IMR-90 (cell line): ENCODE measurements around the gene CASK. TPM values are rescaled to one million over a fixed set of nuclear protein-coding genes. Genes with fewer than 3 reads are reported as not detected.

Experiments
- ATAC-seq: fragments of 200-7000 bp; cut with Tn5 transposase; 2 replicates; pipeline ENCODE4 v1.9.1; 2020; ENCODE audit warnings: low read depth, mild to moderate bottlenecking, moderate library complexity
- BruUV-seq: library from RNA; stranded (reverse); fragments of 400-500 nt; replicated peaks from 2 replicates; lab custom pipeline; 2021; lab: Mats Ljungman, UMichigan
- CTCF ChIA-PET: fragments of 300-600 bp; formaldehyde crosslinking; extraction: SDS; loops from one replicate; lab custom pipeline; 2021; ENCODE audit warnings: antibody characterized with exemption; lab: Yijun Ruan, JAX
- POLR2A ChIA-PET: fragments of 300-600 bp; sonication (Branson Sonifier 250); formaldehyde crosslinking; loops from one replicate; lab custom pipeline; 2022; ENCODE audit warnings: antibody characterized with exemption; ENCODE audit not compliant: unreplicated experiment; lab: Charles Lee
- DNase-seq: peaks from one replicate; pipeline ENCODE4 v3.0.0; 2013
- H2AFZ ChIP-seq: replicated peaks from 2 replicates; pipeline ENCODE3; 2013; ENCODE audit warnings: low read length, mild to moderate bottlenecking; ENCODE audit not compliant: poor library complexity
- H2AK5ac ChIP-seq: 2 replicates; pipeline ENCODE4 v1.6.1; 2013; ENCODE audit warnings: low read depth, low read length, inconsistent platforms
- H2AK9ac ChIP-seq: replicated peaks from 2 replicates; pipeline ENCODE3; 2013; ENCODE audit warnings: mild to moderate bottlenecking, low read depth, low read length, moderate library complexity; ENCODE audit not compliant: poor library complexity
- H2BK120ac ChIP-seq: 2 replicates; pipeline ENCODE4 v1.6.1; 2013; ENCODE audit warnings: low read depth, low read length, inconsistent platforms
- H2BK15ac ChIP-seq: 3 replicates; pipeline ENCODE4 v1.6.1; 2013; ENCODE audit warnings: low read depth, low read length, inconsistent platforms
- H2BK20ac ChIP-seq: 2 replicates; pipeline ENCODE4 v1.6.1; 2013; ENCODE audit warnings: low read depth, mild to moderate bottlenecking, inconsistent platforms, low read length, moderate library complexity
- H2BK5ac ChIP-seq: 2 replicates; pipeline ENCODE4 v1.6.1; 2013; ENCODE audit warnings: mild to moderate bottlenecking, low read depth, low read length, inconsistent platforms; ENCODE audit not compliant: poor library complexity, severe bottlenecking
- H3K14ac ChIP-seq: replicated peaks from 2 replicates; pipeline ENCODE4 v1.6.1; 2013; ENCODE audit warnings: low read depth, low read length, inconsistent platforms
- H3K18ac ChIP-seq: 2 replicates; pipeline ENCODE4 v1.6.1; 2013; ENCODE audit warnings: low read depth, low read length, control low read depth
- H3K23ac ChIP-seq: 2 replicates; pipeline ENCODE4 v1.6.1; 2013; ENCODE audit warnings: low read depth, low read length, inconsistent platforms
- H3K27ac ChIP-seq: 2 replicates; pipeline ENCODE4 v1.5.1; 2013; ENCODE audit warnings: mild to moderate bottlenecking, control low read depth, low read length; ENCODE audit not compliant: insufficient read depth
- H3K27me3 ChIP-seq: 2 replicates; pipeline ENCODE4 v1.6.1; 2013; ENCODE audit warnings: low read length; ENCODE audit not compliant: control insufficient read depth, insufficient read depth
- H3K36me3 ChIP-seq: 2 replicates; pipeline ENCODE4 v1.6.1; 2013; ENCODE audit warnings: low read length, mixed read lengths; ENCODE audit not compliant: control insufficient read depth, insufficient read depth
- H3K4ac ChIP-seq: 2 replicates; pipeline ENCODE4 v1.6.1; 2013; ENCODE audit warnings: low read depth, low read length, inconsistent platforms
- H3K4me1 ChIP-seq: 2 replicates; pipeline ENCODE4 v1.6.1; 2013; ENCODE audit warnings: low read length, mixed read lengths; ENCODE audit not compliant: control insufficient read depth, insufficient read depth
- H3K4me2 ChIP-seq: 2 replicates; pipeline ENCODE4 v1.6.1; 2013; ENCODE audit warnings: low read depth, mild to moderate bottlenecking, control low read depth, low read length, moderate library complexity
- H3K4me3 ChIP-seq: 2 replicates; pipeline ENCODE4 v1.5.1; 2013; ENCODE audit warnings: low read depth, mild to moderate bottlenecking, control low read depth, low read length, moderate library complexity; ENCODE audit not compliant: insufficient read depth
- H3K56ac ChIP-seq: 2 replicates; pipeline ENCODE4 v1.6.1; 2013; ENCODE audit warnings: low read length, inconsistent platforms; ENCODE audit not compliant: insufficient read depth; ENCODE audit errors: extremely low read depth
- H3K79me1 ChIP-seq, 2 experiments: 2 replicates each; pipeline ENCODE4 v1.6.1; 2013; ENCODE audit warnings: low read length in 2 of 2, inconsistent platforms in 1 of 2, low read depth in 1 of 2
- H3K9ac ChIP-seq: 2 replicates; pipeline ENCODE4 v1.6.1; 2013; ENCODE audit warnings: low read depth, low read length, control low read depth
- H3K9me1 ChIP-seq: 2 replicates; pipeline ENCODE4 v1.6.1; 2013; ENCODE audit warnings: low read length, inconsistent platforms; ENCODE audit not compliant: insufficient read depth
- H3K9me3 ChIP-seq: 2 replicates; pipeline ENCODE4 v1.6.1; 2013; ENCODE audit warnings: low read length; ENCODE audit not compliant: control insufficient read depth, insufficient read depth
- H4K20me1 ChIP-seq: 2 replicates; pipeline ENCODE4 v1.6.1; 2013; ENCODE audit warnings: low read length, inconsistent platforms; ENCODE audit not compliant: insufficient read depth
- H4K5ac ChIP-seq: 2 replicates; pipeline ENCODE4 v1.6.1; 2013; ENCODE audit warnings: mild to moderate bottlenecking, low read depth, low read length, control low read depth
- H4K8ac ChIP-seq, 2 experiments: 2 replicates each; pipeline ENCODE4 v1.6.1; 2013; ENCODE audit warnings: low read depth in 2 of 2, low read length in 2 of 2, control low read depth in 1 of 2, inconsistent platforms in 1 of 2
- H4K91ac ChIP-seq: 2 replicates; pipeline ENCODE4 v1.6.1; 2013; ENCODE audit warnings: low read depth, low read length, inconsistent platforms; ENCODE audit not compliant: insufficient read depth
- MAFK ChIP-seq: IDR thresholded peaks from 2 replicates; pipeline ENCODE4 v1.6.1; 2012; ENCODE audit warnings: low read depth, low read length, improper control_type of control experiment
- WGBS, 2 experiments: methylation state at CpG; one replicate each; pipeline versions ENCODE4 v1.1.5 to v1.1.7; 2013; ENCODE audit warnings: missing lambda C conversion rate in 2 of 2; ENCODE audit not compliant: insufficient read length in 1 of 2; ENCODE audit errors: extremely low coverage in 2 of 2; 5-methylcytosine and 5-hydroxymethylcytosine counted together
- dilution Hi-C: fragments of 300-500 bp; cut with HindIII; formaldehyde crosslinking; loops from one replicate; pipeline ENCODE4 v1.14.3; 2018; ENCODE audit warnings: low sequenced_read_pairs; ENCODE audit not compliant: unreplicated experiment
- in situ Hi-C: fragments of 300-500 bp; cut with MboI; formaldehyde crosslinking; loops from 3 replicates; pipeline ENCODE4 v1.14.3; 2019; ENCODE audit warnings: low sequenced_read_pairs, inconsistent platforms, mixed read lengths
- intact Hi-C: fragments of 100-400 bp; cut with micrococcal nuclease; formaldehyde crosslinking; loops from 2 replicates; pipeline ENCODE4 v1.10.0; 2022
- polyA plus RNA-seq, 3 experiments: library from polyadenylated mRNA; depleted of rRNA; stranded (reverse); fragments of >200 nt; gene quantifications; 2 replicates each; pipeline ENCODE4 v1.2.3, GENCODE V29; 2012; ENCODE audit warnings: low replicate concordance in 1 of 3
- total RNA-seq: library from RNA; depleted of rRNA; stranded (reverse); fragments of >200 nt; gene quantifications from 2 replicates; pipeline ENCODE4 v1.2.3, GENCODE V29; 2012

CASK gene
- total and polyA plus RNA-seq, 2 of the 4 experiments (the other 2 are of a cell fraction): 9.4 to 17.7 TPM

- Histone ChIP-seq H2AK9ac (no peak overlapping the region), H3K27me3 (peaks cover 3% of the 10 kb centered on the region; the same call in 1 of the 2 replicates), H4K91ac (no peak overlapping the region), H2BK5ac (no peak overlapping the region), H3K36me3 (no peaks in the 10 kb centered on the region), H2BK20ac (no peak overlapping the region), H3K4ac (no peak overlapping the region), H2BK120ac (no peak overlapping the region), H3K4me1 (no peaks in the 10 kb centered on the region; the same call in 1 of the 2 replicates), H4K20me1 (no peaks in the 10 kb centered on the region), H3K9me3 (peaks cover 3% of the 10 kb centered on the region; the same call in 1 of the 2 replicates), H3K9me1 (no peaks in the 10 kb centered on the region), H3K56ac (no peak overlapping the region), H3K4me3 (no peak overlapping the region), H3K27ac (no peak overlapping the region), H2AK5ac (no peak overlapping the region), H3K14ac (no peak overlapping the region), H2BK15ac (no peak overlapping the region), H4K8ac (no peak overlapping the region), H3K9ac (no peak overlapping the region), H3K23ac (no peak overlapping the region), H4K5ac (no peak overlapping the region), H3K79me1 (no peaks in the 10 kb centered on the region), H3K18ac (no peak overlapping the region), H2AFZ (no peak overlapping the region), H3K4me2 (no peak overlapping the region)
- no peak for TF ChIP-seq MAFK
- intact Hi-C loops: no loop called here
- dilution Hi-C loops: no loop called here
- 92% methylated on average over 60 of the region's 91 CpGs; no CpG with 5 or more reads in 1 of the 2 experiments for WGBS, 2 experiments
- in situ Hi-C loops: no loop called here
- ChIA-PET POLR2A (no interaction called here), CTCF (no interaction called here)
- DNase-seq (no peak), ATAC-seq (no peak)
- BruUV-seq: no TSS peak
Measured at GRCh38 chrX:41473936-41474725, 449.2 kb downstream of the CASK start.
